OCI-LY3 (cell line): Measurements from ENCODE around the gene RSPO1.

Experiments used
- H2AFZ ChIP-seq: fragments of 200-600, 300-600 bp; shearing (Covaris generic); 2 replicates; pipeline ENCODE4 v1.6.0; 2014; ENCODE audit warnings: antibody characterized with exemption, low read depth, low read length
- H3K27ac ChIP-seq: fragments of 200-600, 300-600 bp; sonication (generic); 2 replicates; pipeline ENCODE4 v1.5.1; 2014; ENCODE audit warnings: mild to moderate bottlenecking, low read length, moderate library complexity, mixed read lengths
- H3K27me3 ChIP-seq: fragments of 200-600, 300-600 bp; sonication (generic); 2 replicates; pipeline ENCODE4 v1.6.1; 2014; ENCODE audit warnings: low read depth, low read length, mixed read lengths
- H3K36me3 ChIP-seq: fragments of 200-600, 300-600 bp; sonication (generic); replicated peaks from 2 replicates; pipeline ENCODE3; 2014; ENCODE audit warnings: low read depth, low read length, mixed read lengths
- H3K4me1 ChIP-seq: fragments of 300-600, 200-600 bp; sonication (generic); 2 replicates; pipeline ENCODE4 v1.6.1; 2014; ENCODE audit warnings: low read length, mixed read lengths
- H3K4me2 ChIP-seq: fragments of 200-600, 300-600 bp; sonication (generic); 2 replicates; pipeline ENCODE4 v1.6.1; 2014; ENCODE audit warnings: low read length, mixed read lengths
- H3K4me3 ChIP-seq: fragments of 300-600, 200-600 bp; sonication (generic); 2 replicates; pipeline ENCODE4 v1.5.1; 2014; ENCODE audit warnings: antibody characterized with exemption, mild to moderate bottlenecking, low read length, moderate library complexity
- H3K79me2 ChIP-seq: fragments of 300-600, 200-600 bp; shearing (Covaris generic); 2 replicates; pipeline ENCODE4 v1.6.1; 2014; ENCODE audit warnings: mild to moderate bottlenecking, low read length, mixed read lengths
- H3K9ac ChIP-seq: fragments of 300-600, 200-600 bp; shearing (Covaris generic); 2 replicates; pipeline ENCODE4 v1.6.0; 2014; ENCODE audit warnings: mild to moderate bottlenecking, low read length, moderate library complexity
- H3K9me3 ChIP-seq: fragments of 200-600, 300-600 bp; shearing (Covaris generic); 2 replicates; pipeline ENCODE4 v1.6.1; 2014; ENCODE audit warnings: low read length, mixed read lengths; ENCODE audit not compliant: insufficient read depth
- H4K20me1 ChIP-seq: fragments of 200-600, 300-600 bp; sonication (generic); 2 replicates; pipeline ENCODE4 v1.6.1; 2016; ENCODE audit warnings: low read length, mixed read lengths; ENCODE audit not compliant: insufficient read depth
- CTCF ChIP-seq: fragments of 200-600, 300-600 bp; sonication (generic); IDR thresholded peaks from 2 replicates; pipeline ENCODE4 v1.5.1; 2014; ENCODE audit warnings: antibody characterized with exemption, low read length, low read depth
- EZH2phosphoT487 ChIP-seq: fragments of 200-600 bp; shearing (Covaris generic); IDR thresholded peaks from 2 replicates; pipeline ENCODE4 v1.6.1; 2018; ENCODE audit warnings: antibody characterized with exemption, mixed run types, low read depth

RSPO1 gene

GRCh38 chr1:37641059-37641458, 6.4 kb upstream of the RSPO1 start:
- 0 out of 2 replicates have a peak, but pooled peaks cover 13% of the 10 kb centered on the region for H3K27me3 ChIP-seq

GRCh38 chr1:37636435-37636834, 1.7 kb upstream of the RSPO1 start:
- Histone ChIP-seq H4K20me1 (no peaks in the 10 kb centered on the region), H3K27ac (no peak overlapping the region), H3K27me3 (peaks cover 10% of the 10 kb centered on the region), H3K4me1 (no peaks in the 10 kb centered on the region), H3K79me2 (no peaks in the 10 kb centered on the region), H3K36me3 (no peaks in the 10 kb centered on the region), H3K4me2 (no peak overlapping the region), H2AFZ (no peak overlapping the region), H3K4me3 (no peak overlapping the region), H3K9me3 (no peaks in the 10 kb centered on the region), H3K9ac (no peak overlapping the region)
- no peak for TF ChIP-seq CTCF
- no peak for TF ChIP-seq EZH2phosphoT487

More at GRCh38 chr1:37641059-37641458, 6.4 kb upstream of the RSPO1 start:
- Histone ChIP-seq H3K4me1 (no peaks in the 10 kb centered on the region), H3K27ac (no peak overlapping the region), H4K20me1 (no peaks in the 10 kb centered on the region), H3K4me3 (no peak overlapping the region), H3K4me2 (no peak overlapping the region), H2AFZ (no peak overlapping the region), H3K36me3 (no peaks in the 10 kb centered on the region), H3K9me3 (no peaks in the 10 kb centered on the region), H3K9ac (no peak overlapping the region), H3K79me2 (no peaks in the 10 kb centered on the region)
- TF ChIP-seq CTCF, result no peak
- no peak for TF ChIP-seq EZH2phosphoT487

- no peak overlapping the region for H3K4me3 ChIP-seq
- no peaks in the 10 kb centered on the region for H3K9me3 ChIP-seq
- no peak for TF ChIP-seq CTCF
- no peak for TF ChIP-seq EZH2phosphoT487
- H4K20me1 ChIP-seq, result no peaks in the 10 kb centered on the region
- peaks cover 10% of the 10 kb centered on the region for H3K27me3 ChIP-seq
- H2AFZ ChIP-seq, result no peak overlapping the region
- no peak overlapping the region for H3K4me2 ChIP-seq
- no peak overlapping the region for H3K9ac ChIP-seq
- H3K36me3 ChIP-seq, result no peaks in the 10 kb centered on the region
- H3K79me2 ChIP-seq, result no peaks in the 10 kb centered on the region
- H3K27ac ChIP-seq, result no peak overlapping the region
- H3K4me1 ChIP-seq, result no peaks in the 10 kb centered on the region
Observed at GRCh38 chr1:37634992-37635902, 555 bp upstream of the RSPO1 start.

- H4K20me1 ChIP-seq, result no peaks in the 10 kb centered on the region
- H3K9me3 ChIP-seq, result no peaks in the 10 kb centered on the region
- H3K9ac ChIP-seq, result no peak overlapping the region
- no peaks in the 10 kb centered on the region for H3K36me3 ChIP-seq
- H3K4me2 ChIP-seq, result no peak overlapping the region
- no peak overlapping the region for H2AFZ ChIP-seq
- no peaks in the 10 kb centered on the region for H3K79me2 ChIP-seq
- H3K27me3 ChIP-seq, result peaks cover 10% of the 10 kb centered on the region
- no peaks in the 10 kb centered on the region for H3K4me1 ChIP-seq
- no peak overlapping the region for H3K27ac ChIP-seq
- TF ChIP-seq EZH2phosphoT487 (no peak), CTCF (no peak)
- H3K4me3 ChIP-seq, result no peak overlapping the region
Observed at GRCh38 chr1:37633938-37634243, 801 bp downstream of the RSPO1 start.
